ENCODE measurements around the gene XRCC1.
"Not testable (repeated sequence)": the region's sequence is repeated elsewhere in the genome, so short reads cannot be mapped to it uniquely, and the experiment has no call there.

Gene XRCC1

DNA sequence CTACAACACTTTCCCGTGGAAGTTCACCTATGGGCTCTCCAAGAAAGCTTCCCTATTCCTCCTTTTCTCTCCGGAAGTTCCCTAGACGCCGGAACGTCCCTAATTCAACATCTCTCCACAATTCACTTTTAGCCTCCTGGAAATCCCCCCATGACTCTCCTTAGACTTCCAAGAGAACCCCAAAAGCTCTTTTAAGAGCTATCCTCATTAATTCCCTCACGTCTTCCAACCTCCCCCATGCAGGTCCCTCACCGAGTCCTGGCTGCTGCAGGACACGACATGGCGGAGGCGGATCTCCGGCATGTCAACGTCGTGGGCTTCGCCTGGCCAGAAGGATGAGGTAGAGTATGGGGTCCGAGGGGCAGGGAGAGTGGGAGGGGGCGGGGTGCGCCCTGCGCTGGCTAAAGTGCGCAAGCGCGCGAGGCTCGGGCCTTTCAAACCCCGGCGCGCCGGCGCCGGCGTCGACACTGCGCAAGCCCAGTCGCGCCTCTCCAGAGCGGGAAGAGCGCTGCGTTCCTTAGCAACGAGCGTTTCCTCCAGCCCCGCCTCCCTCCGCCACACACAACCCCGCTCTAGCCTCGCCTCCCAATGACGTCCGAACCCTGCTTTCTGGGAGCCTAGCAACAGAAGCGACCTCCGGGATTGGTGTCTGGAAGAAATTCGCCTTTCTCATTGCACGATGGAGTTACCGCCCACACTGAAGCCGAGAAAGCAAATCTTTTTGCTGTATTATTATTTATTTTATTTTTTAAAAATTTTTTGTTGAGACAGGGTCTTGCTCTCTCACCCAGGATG, at the start of gene XRCC1, which contains the start of gene PINLYP:
Gene XRCC1, minus strand, starts transcription at position 372 of the 795 bp plus-strand sequence. Its CDS starts 69 bp downstream, at position 303.
Gene PINLYP, plus strand, starts transcription at position 646 of the 795 bp plus-strand sequence. CDS start 1,391 bp downstream, outside the sequence.
- peak; percentile 98 for DNase-seq

DNA sequence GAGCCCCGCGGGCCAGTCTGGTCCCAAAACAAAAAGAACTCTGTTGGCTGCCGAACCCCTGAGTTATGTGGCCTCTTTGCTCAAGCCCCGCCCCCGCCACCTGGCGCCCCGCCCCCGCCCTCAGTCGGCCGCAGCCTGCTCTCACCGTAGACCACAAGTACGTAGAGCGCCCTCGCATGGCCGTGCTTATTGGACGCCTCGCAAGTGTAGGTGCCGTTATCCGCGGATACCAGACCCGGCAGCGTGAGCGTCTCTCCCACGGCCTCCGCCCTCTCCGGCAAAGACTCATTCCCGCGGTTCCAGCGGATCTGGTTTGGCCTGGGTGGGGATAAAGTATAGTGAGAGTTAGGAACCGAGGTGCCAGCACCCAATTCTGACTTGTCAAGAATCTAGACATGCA, 49.6 kb upstream of the XRCC1 start:
- DNase-seq, result no peak

GRCh38 chr19:43623889-43624670, 48.8 kb upstream of the XRCC1 start:
- no peak for DNase-seq

GRCh38 chr19:43622956-43623355, 47.6 kb upstream of the XRCC1 start:
- no peak for DNase-seq

DNA sequence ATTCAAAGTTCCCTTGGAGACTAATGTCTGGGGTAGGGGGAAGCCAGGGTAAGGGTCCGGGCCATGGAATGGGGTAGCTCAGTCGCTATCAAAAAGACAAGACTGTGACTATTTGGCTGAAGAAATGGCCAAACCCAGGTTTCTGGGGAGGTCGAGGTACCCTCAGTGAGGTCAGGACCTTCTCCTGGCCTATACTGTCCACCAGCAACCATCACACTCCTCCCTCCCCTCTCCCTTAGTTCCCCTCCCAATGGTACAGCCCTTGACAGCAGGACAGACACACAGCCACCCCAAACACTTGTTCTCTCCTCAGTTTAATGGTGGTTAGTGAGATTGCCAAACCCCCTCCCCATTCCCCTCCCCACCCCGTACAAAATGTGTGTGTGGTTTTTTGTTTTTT, 46.7 kb upstream of the XRCC1 start:
- no peak for DNase-seq

GRCh38 chr19:43620061-43621001, 45.0 kb upstream of the XRCC1 start:
- DNase-seq, result no peak

- peak; percentile 86 for DNase-seq
Observed at GRCh38 chr19:43619262-43620060, 44.1 kb upstream of the XRCC1 start, which contains the start of gene ZNF428. TSS of gene ZNF428 (minus strand) at chr19:43619629. CDS start at chr19:43614304, 5,325 bp downstream.

DNA sequence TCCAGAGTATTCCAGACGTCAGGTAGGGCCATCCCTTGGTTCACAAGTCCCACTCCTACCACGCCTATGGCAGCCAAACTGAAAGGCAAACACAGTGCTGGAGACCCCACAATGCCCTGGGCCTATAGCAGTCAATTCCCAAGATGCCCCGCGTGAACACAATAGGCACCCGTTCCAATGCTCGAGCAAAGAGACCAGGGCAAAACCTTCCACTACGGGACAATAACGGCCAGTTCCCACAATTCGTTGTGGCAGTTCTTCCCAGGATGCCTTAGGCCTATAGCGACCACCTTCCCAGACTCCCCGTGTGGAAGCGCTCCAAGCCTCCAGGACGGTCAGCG, 43.6 kb upstream of the XRCC1 start:
- peak; percentile 48 for DNase-seq

DNA sequence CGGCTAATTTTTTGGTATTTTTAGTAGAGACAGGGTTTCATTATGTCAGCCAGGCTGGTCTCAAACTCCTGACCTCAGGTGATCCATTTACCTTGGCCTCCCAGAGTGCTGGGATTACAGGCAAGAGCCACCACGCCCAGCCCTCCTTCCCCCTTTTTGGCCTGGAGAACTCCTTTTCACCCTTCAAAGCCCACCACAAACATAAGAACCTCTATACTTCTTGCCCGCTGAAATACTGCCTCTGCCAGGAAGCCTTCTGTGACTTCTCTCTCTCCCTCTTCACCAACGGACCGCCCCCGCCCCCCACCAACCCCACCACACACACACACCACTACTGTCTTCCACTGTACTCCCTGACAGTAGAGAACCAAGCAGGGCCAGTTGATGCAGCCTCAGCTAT, 41.6 kb upstream of the XRCC1 start:
- DNase-seq, result no peak

DNA sequence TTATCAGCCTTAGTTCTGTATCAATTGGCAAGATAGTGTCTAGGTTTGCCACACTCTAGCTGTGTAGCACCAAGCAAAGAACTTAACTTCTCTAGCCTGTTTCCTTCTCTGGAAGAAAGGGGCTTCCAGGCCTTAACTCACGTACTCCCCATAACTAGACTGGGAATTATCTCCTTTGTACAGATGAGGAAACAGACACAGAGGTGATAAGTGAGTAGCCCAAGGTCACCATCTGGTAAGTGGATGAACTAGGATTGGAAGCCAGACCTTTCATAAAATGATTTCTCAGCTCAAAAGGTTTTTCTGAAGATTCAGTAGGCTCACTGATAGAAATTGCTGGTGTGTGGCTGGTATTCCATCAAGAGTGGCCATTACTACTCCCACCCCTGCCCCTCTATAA, 41.0 kb upstream of the XRCC1 start:
- no peak for DNase-seq

DNA sequence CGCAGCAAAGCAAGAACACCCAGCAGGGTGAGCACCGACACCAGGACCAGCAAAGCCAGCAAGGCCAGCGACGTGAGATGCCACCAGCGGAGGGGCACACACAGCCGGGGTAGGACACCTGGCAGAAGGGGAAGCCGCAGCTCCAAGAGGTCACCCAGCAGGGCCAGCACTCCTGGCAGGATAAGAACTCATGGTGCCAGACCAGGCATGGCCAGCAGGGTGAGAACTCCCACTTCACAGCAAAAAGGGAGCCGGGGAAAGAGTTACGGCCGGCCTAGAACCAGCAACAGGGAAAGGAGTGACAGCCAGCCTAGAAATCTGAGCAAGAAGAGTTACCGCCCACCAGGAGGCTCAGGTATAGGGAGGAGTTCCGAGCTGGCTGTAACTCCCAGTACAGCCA, 37.0 kb upstream of the XRCC1 start:
- no peak for DNase-seq

DNA sequence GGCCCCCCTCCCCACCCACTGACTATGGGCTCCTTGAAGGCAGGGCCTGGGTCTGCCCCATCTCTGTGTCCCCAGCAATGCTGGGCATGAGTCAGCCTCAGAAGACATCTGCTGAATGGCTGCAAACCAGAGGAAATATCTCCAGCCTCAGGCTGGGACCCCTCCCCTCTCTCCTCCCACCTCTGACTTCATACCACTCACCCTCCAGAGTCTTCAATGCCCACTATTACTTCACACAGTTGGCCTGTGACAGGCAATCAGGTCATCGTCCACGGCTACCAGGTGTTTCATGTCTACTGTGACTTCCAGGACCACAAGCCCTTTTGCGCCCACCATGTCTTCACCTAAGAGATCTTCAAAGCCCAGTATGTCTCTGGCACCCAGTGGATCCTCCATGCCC, 36.5 kb upstream of the XRCC1 start, which contains the start of gene SRRM5:
Gene SRRM5, plus strand, starts transcription at position 301 of the 400 bp plus-strand sequence. Its CDS starts 34 bp downstream, at position 335.
- DNase-seq, result no peak

- DNase-seq, result no peak
Observed at GRCh38 chr19:43610493-43610892, 35.2 kb upstream of the XRCC1 start.

DNA sequence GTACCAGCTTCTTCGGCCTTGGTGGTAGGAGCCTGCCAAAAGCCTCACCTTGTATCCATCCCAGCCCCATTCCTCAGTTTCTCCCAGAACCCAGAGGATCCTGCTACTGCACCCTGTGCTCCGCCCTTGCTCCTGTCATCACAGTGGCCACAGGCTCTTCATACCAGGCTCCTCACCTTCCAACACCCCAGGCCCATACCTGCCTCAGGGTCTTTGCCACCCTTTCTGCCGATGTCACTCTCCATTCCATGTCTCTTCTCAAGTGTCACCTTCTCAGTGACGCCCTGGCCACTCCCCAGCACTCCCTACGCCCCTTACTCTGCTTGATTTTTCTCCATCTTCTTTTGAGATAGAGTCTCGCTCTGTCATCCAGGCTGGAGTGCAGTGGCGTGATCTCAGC, 34.5 kb upstream of the XRCC1 start:
- DNase-seq, result no peak

GRCh38 chr19:43607238-43608205, 32.2 kb upstream of the XRCC1 start:
- DNase-seq, result no peak

GRCh38 chr19:43606569-43607229, 31.4 kb upstream of the XRCC1 start:
- no peak for DNase-seq

DNA sequence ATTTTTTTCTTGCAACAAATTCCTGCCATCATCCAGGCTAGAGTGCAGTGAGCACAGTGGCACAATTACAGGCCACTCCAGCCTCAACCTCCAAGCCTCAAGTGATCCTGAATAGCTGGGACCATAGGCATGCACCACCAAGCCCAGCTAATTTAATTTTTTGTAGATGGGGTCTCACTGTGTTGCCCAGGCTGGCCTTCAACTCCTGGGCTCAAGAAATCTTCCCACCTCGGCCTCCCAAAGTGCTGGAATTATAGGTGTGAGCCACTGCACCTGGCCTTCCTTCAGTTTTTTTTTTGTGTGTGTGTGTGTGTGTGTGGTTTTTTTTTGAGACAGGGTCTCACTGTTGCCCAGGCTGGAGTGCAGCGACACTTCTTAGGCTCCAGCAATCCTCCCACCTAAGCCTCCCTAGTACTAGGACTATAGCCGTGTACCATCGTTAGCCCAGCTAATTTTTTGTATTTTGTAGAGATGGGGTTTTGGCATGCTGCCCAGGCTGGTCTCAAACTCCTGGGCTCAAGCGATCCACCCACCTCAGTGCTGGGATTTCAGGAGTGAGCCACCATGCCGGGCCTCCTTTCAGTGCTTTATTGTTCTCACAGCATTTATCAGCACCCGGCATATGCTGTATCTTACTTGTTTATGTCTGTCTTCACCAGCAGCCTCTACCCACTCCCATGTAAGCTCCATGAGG, 30.7 kb upstream of the XRCC1 start:
- no peak for DNase-seq

DNA sequence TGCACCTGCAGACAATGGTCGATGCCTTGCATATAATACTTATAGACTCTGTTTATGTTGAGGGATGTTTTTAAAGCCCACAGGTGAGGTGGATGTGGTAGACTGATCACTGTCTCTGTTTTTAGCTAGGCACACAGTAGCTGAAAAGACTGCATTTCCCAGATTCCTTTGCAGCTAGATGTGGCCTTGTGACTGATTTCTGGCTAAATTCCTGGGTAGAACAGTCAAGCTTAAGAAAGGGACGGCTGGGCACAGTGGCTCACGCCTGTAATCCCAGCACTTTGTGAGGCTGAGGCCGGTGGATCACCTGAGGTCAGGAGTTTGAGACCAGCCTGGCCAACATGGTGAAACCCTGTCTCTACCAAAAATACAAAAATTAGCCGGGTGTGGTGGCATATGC, 25.0 kb upstream of the XRCC1 start:
- DNase-seq, result not testable (repeated sequence)

DNA sequence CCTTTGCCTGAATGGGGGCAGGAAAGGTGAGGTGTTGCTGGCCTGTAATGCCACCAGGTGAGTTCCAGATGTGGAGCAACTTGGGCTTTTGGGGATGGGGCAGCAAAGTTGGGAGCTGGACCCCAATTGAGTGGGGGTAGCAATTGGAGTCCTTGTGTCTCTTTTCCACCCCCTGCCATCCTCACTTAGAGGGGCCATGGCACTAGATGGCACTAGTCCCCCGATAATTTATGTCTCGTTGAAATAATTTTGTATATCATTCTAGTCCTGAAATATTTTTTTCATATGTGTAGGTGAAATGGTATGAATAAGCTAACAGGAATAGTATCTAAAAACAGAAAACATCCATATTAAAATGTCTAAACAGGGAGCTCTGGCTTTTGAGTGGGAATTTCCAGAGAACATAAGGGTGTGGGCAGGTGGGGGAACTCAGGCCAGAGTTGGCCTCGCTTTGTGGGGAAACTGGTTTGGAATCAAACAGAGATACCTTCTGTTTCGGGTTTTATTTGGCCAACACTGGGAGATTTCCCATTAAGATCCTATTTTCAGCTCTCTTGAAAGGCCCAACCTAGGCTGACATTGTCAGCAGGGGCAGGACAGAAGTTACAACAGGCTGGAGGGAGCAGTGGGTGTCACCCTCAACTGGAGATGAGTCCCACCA, 24.4 kb upstream of the XRCC1 start:
- DNase-seq, result no peak
